ENCODE measurements around the gene ADCY6.

Gene ADCY6

GRCh38 chr12:48767521-48767920 lies 21.4 kb downstream of the ADCY6 start:
- no peak for DNase-seq (ENCODE audit: low read depth in 1 of 2, low spot score in 1 of 2)
- H3K27me3 ChIP-seq (ENCODE audit: insufficient read depth, poor library complexity, severe bottlenecking), result no peaks in the 10 kb centered on the region
- TF ChIP-seq REST (IDR thresholded peaks at IDR 0.05; ENCODE audit: insufficient replicate concordance, low read depth), result no peak
- TF ChIP-seq, protein P1, sequence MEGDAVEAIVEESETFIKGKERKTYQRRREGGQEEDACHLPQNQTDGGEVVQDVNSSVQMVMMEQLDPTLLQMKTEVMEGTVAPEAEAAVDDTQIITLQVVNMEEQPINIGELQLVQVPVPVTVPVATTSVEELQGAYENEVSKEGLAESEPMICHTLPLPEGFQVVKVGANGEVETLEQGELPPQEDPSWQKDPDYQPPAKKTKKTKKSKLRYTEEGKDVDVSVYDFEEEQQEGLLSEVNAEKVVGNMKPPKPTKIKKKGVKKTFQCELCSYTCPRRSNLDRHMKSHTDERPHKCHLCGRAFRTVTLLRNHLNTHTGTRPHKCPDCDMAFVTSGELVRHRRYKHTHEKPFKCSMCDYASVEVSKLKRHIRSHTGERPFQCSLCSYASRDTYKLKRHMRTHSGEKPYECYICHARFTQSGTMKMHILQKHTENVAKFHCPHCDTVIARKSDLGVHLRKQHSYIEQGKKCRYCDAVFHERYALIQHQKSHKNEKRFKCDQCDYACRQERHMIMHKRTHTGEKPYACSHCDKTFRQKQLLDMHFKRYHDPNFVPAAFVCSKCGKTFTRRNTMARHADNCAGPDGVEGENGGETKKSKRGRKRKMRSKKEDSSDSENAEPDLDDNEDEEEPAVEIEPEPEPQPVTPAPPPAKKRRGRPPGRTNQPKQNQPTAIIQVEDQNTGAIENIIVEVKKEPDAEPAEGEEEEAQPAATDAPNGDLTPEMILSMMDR (IDR thresholded peaks at IDR 0.05; ENCODE audit: insufficient read depth, low read length), result no peak
- no peak for TF ChIP-seq POLR2AphosphoS5 (IDR thresholded peaks at IDR 0.05; ENCODE audit: low read depth)
- no peak for TF ChIP-seq GABPA (IDR thresholded peaks at IDR 0.05; ENCODE audit: low read depth)
- no peak for TF ChIP-seq SPI1 (IDR thresholded peaks at IDR 0.05; ENCODE audit: borderline replicate concordance, low read depth)
- no peak overlapping the region for H3K4me3 ChIP-seq (replicated peaks; ENCODE audit: insufficient read depth, low read length)
- H3K27ac ChIP-seq (replicated peaks), result no peak overlapping the region

GRCh38 chr12:48767047-48767446 lies 21.8 kb downstream of the ADCY6 start:
- Histone ChIP-seq H3K4me3 (replicated peaks; ENCODE audit: insufficient read depth, low read length) (no peak overlapping the region), H3K27me3 (ENCODE audit: insufficient read depth, poor library complexity, severe bottlenecking) (no peaks in the 10 kb centered on the region), H3K27ac (replicated peaks) (no peak overlapping the region)
- DNase-seq (ENCODE audit: low read depth in 1 of 2, low spot score in 1 of 2), result no peak
- TF ChIP-seq SPI1 (IDR thresholded peaks at IDR 0.05; ENCODE audit: borderline replicate concordance, low read depth) (no peak), REST (IDR thresholded peaks at IDR 0.05; ENCODE audit: insufficient replicate concordance, low read depth) (no peak), GABPA (IDR thresholded peaks at IDR 0.05; ENCODE audit: low read depth) (no peak)

DNA sequence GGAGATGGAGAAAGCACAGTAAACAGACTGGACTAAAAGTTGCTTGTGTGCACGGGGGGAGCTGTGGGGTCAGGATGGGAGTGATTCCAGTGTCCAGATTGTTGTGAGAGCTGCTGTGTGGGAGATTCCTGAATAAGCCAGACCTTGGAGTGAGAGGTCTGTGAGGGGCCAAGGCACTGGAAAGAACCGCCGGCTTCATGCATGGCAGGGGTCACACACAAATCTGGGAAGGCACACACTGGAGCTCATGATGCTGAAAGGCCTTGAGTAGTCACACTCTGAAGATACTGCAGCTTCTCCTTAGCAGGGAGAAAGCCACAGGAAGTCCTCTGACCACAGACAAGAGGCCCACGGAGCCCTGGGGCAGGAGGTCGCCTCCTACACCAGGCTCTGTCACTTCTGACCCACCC lies 23.1 kb downstream of the ADCY6 start:
- Histone ChIP-seq H3K4me3 (replicated peaks; ENCODE audit: insufficient read depth, low read length) (no peak overlapping the region), H3K27ac (replicated peaks) (no peak overlapping the region), H3K27me3 (ENCODE audit: insufficient read depth, poor library complexity, severe bottlenecking) (no peaks in the 10 kb centered on the region)
- DNase-seq (ENCODE audit: low read depth in 1 of 2, low spot score in 1 of 2), result peak; percentile 35 to 66
- TF ChIP-seq GABPA (IDR thresholded peaks at IDR 0.05; ENCODE audit: low read depth) (no peak), REST (IDR thresholded peaks at IDR 0.05; ENCODE audit: insufficient replicate concordance, low read depth) (no peak), SPI1 (IDR thresholded peaks at IDR 0.05; ENCODE audit: borderline replicate concordance, low read depth) (no peak), POLR2AphosphoS5 (IDR thresholded peaks at IDR 0.05; ENCODE audit: low read depth) (no peak)
- TF ChIP-seq, protein P1 (IDR thresholded peaks at IDR 0.05; ENCODE audit: insufficient read depth, low read length), result no peak

Measured in HL-60 (cell line).